GM18505 (cell line): ENCODE measurements around the gene MEIS2.
A peak's percentile ranks its signal among the peaks of the same experiment; 100 is the strongest.

Source experiments
- ATAC-seq: cut with Tn5 transposase; IDR thresholded peaks from one replicate; pipeline ENCODE4 v1.9.1; 2021; ENCODE audit not compliant: unreplicated experiment
- POLR2A ChIP-seq: IDR thresholded peaks from 4 replicates; pipeline ENCODE4 v1.6.1; 2011; ENCODE audit warnings: borderline replicate concordance; ENCODE audit not compliant: insufficient read depth, insufficient read length; ENCODE audit errors: extremely low read depth

Gene MEIS2

DNA sequence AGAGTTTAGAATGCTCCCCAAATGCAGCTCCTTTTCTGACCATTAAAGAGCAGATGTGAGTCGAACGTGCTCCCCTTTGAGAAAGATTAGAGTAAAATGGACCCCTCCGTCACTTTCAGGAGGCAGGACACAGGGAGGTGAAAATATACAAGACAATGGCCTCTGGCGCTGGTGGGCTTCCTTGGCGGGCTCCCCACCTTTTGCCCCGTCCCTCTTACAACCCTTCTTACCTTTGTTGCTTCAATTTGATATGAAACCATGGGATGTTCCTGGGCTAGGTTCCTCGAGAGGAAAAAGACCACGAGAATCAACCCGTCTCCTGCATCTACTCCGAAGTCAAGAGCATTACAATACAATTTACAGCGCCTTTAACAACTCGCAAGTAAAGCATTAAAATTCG is 214.2 kb downstream of the MEIS2 start:
- no peak for TF ChIP-seq POLR2A
- ATAC-seq = no peak

DNA sequence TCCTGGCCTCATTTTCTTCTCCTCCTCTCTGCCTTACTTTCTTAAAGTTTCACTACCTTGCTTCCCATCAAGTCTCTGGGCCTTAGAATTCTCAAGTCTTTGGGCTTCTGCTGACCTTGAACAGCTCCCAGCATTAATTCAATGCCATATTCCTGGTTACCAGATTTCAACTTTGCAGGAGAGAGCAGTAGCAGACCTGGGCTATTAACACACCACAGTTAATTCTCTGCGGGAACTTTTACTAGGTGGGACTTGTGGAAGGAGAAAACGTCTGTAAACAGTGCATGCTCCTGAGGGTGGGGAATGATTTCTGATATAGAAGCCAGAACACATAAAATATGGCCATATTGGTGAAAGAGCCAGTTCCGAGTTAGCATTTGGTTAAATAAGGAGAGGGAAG is 214.6 kb downstream of the MEIS2 start:
- no peak for TF ChIP-seq POLR2A
- no peak for ATAC-seq

DNA sequence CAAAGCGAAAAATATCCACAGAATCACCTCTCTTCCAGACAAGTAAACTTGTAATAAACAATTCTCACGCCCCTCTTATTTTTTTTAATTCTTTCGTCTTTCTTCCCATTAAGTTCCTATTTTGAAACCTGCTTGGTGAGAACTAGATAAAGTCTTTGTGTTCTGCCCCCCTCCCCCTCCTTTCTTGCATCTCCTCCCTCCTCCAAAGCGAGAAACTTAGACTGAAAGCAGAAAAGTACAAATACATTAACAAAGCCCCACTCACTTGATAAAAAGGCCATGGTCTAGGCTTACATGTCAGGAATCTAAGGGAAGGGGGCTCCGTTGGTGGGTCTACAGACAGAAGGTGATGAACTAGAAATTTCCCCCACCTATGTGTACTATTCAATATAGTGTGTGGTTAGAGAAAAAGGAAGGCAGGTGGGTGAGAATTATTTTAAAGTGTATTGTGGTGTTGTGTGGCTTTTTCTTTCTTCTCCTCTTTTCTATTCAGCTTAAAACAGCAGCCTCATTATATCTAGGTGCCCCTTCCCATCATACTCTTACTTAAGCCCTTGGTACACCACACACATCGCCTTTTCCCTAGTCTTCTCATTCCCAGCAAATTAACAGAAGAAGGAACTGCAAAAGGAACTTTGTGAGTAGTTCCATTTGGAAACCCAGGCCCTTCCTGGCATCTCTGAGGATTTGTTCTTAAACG is 215.3 kb downstream of the MEIS2 start:
- TF ChIP-seq POLR2A = no peak
- no peak for ATAC-seq

GRCh38 chr15:36884518-36884875 is 215.9 kb downstream of the MEIS2 start:
- ATAC-seq = no peak
- no peak for TF ChIP-seq POLR2A

DNA sequence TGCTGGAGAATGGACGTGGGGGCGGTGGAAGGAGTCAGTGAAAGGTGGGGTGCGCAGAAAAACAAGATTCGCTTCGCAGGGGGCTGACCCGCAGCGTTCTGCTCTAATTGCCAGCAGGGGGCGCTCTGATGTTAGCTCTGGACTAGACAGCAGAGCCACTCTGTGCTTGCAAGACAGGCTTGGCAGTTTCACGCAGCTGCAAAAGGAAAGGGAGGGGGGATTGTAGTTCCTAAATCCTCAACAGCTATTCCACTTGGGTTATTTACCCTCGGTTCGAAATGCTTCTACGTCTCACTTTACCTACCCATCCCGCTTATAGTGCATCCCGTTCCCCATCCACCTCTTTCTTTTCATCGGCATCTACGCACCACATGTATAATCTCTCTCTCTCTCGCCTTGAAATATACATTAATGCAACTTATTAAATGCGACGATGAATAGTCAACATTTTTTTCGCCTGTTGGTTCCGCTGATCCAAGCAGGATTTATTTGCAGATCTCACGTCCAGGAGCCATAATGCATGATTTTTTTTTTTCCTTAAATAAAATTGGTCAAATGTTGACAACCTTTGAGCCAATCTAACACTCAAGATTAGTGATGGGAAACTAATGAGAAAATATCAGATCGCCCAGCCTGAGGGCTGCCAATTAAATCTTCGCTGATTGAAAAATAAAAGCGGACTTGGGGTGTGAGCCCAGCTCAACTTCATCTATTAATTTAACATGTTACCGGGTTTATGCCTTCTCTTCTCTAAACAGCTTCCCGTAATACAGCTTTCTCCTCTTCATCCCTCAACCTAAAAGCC is 216.4 kb downstream of the MEIS2 start:
- ATAC-seq = peak; percentile 83
- no peak for TF ChIP-seq POLR2A

DNA sequence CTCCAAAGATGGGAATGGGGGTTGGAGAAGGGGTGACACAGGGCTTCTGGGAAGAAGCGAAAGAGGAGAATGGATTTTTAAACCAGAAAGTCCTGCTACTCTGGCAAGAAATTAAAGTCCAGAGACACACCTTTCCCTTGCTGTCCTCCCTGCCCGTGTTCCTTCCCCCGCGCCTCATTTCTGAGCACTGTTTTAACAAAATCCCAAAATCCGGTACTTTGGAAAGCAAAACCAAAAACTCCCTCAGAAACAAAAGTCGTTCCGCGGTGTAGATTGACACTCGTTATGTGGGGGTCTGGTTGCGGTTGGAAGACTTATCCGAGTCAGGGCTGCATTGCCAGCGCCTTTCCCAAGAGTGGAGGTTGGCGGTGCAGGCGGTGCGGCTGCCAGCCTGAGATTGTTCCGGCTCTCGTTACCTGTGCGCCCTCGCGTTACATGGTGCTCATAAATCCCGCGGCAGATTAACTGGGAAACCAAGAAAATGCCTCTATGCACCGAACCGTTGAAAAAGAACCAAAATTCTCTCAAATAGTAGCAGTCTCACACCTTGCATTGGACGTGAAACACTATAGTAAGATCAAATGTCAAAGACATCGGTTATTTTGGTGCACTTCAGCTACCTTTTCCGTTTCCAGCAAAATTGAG is 217.7 kb downstream of the MEIS2 start:
- no peak for ATAC-seq
- no peak for TF ChIP-seq POLR2A

- no peak for ATAC-seq
- TF ChIP-seq POLR2A = no peak
These were observed 218.3 kb downstream of the MEIS2 start for GRCh38 chr15:36882056-36882455.

DNA sequence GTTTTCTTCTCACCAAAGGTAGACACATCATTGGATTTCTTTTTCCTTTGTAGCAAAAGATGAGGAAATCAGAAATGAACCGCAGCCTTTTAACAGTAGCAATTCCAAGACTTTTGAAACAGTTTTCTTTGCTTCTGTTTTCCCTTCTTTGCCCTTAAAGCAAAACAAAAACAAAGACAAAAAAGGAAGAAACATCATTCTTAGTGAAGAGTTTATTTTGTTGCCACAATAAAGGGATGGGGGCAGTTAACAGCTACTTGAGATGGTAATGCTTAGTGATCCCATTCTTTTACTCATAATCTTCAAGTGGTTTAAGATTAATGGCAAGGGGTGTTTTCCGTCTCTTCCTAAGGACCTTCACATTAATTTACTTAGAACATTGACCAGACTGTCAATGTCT is 218.8 kb downstream of the MEIS2 start:
- TF ChIP-seq POLR2A = no peak
- no peak for ATAC-seq

GRCh38 chr15:36880913-36881460 is 219.4 kb downstream of the MEIS2 start:
- no peak for ATAC-seq
- no peak for TF ChIP-seq POLR2A

GRCh38 chr15:36880224-36880912 is 220.0 kb downstream of the MEIS2 start:
- no peak for TF ChIP-seq POLR2A
- ATAC-seq = no peak

DNA sequence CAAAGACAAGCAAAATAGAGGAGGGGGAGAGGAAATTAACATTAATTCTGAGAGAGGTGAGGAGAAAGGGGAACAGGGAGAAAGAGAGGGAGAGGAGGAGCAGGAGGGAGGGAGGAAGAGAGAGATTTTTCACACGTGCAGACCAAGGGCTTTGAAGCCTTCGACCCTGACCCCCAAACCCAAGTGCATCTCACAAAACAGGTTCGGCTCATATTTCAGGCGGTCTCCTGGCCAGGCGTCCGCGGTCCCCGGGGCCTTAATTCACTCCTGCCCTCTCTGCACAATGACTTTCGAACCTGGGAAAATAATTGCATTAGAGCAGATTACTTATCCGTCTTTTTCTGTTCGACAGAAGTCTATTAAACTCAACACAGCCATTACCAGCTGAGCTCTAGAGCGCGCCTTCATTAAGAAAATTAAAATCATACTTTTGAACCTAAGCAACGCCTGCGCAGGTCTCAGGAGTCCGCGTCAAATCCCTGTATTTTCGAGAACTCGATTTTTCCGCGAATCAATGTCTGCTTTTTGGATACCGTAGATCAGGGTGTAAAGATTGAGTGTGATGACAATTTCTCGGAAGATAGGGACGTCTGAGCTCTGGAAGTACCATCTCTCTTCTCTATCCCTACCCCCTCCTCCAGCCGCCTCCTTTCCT is 220.7 kb downstream of the MEIS2 start:
- no peak for TF ChIP-seq POLR2A
- ATAC-seq = no peak

DNA sequence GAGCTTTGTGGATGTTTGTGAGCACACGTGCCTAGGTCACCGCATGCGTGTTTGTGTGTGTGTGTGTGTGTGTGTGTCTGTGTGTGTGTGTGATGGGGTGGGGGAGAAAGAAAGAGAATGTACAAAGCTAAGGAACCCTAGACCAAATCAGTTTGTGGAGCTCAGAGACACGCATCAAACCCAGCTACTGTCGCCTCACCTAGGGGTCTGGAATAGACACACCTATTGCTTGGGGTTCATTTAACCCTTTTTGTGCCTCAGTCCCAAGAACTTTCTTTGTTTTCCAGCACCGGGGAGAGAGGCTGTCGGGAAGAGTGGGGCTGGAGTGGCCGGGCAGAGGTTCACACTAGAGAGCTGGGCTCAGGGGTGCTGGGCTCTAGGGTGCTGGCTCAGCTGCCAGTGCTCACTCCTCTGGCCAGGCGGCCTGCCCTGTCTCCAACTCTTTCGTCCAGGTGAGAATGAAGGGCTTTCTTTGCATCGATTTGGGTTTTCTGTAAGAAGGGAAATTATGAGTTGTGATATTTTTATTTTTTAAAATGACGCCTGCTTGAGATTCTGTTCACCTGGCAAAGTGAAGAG is 221.6 kb downstream of the MEIS2 start:
- no peak for TF ChIP-seq POLR2A
- no peak for ATAC-seq

DNA sequence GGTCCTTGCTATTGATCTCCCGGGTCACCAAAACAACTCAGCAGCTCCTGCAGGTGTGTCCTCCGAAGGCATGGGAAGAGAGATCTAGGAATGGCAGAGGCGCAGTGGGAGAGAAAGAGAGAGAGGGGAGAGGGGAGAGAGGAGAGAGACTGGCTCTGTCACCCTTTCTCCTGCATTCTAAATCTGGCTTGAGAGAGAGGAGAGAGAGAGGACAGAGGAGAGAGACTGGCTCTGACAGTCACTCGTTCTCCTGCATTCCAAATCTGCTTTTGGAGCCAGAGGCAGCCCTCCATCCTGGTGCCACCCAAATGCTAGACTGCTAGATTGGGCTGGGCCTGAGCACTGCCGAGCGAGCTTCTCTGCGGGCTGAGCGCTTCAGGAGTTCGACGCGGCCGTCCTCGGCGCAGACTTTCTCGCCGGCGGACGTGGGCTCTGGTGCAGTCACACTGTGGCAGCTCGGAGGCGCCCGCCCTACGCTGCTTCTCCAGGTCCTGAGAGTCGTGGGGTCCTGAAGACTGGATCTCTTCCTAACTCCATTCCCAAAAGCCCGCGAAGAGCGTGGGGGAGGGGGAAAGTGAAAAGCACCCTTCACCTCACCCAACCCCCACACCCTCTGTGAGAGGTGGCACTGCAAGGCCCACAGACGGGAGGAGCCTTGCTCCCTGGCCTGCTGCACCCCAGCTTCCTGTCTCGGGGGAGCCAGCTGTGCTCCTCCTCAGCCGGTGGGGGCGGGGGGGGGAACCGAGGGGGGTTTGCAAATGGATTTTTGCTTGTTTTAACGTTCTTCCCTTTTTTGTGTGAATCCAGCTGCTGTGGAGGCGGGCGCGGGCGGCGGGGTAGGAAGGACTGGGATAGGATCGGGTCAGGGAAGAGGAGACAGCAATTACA is 222.3 kb downstream of the MEIS2 start:
- TF ChIP-seq POLR2A = no peak
- ATAC-seq = no peak
